OCI-LY7 (cell line): ENCODE results near the gene FBXO9. TPM values are rescaled to one million over a fixed set of nuclear protein-coding genes. Genes with fewer than 3 reads are reported as not detected.

Experiments
- BruUV-seq: library from RNA; stranded (reverse); fragments of 400-500 nt; replicated peaks from 2 replicates; lab custom pipeline; 2021; lab: Mats Ljungman, UMichigan
- CTCF ChIA-PET: fragments of 300-600 bp; sonication (Branson Sonifier 250); formaldehyde crosslinking; loops from one replicate; lab custom pipeline; 2022; ENCODE audit warnings: antibody characterized with exemption; ENCODE audit not compliant: unreplicated experiment; lab: Charles Lee
- POLR2A ChIA-PET: fragments of 300-600 bp; sonication (Branson Sonifier 250); formaldehyde crosslinking; loops from one replicate; lab custom pipeline; 2022; ENCODE audit warnings: antibody characterized with exemption; lab: Charles Lee
- DNase-seq: peaks from one replicate; pipeline ENCODE4 v3.0.0-alpha.2; 2015; ENCODE audit warnings: low spot score
- H2AFZ ChIP-seq: fragments of 200-600 bp; sonication (generic), shearing (Covaris generic); 2 replicates; pipeline ENCODE4 v1.6.1; 2014; ENCODE audit warnings: mild to moderate bottlenecking, antibody characterized with exemption, low read length, moderate library complexity
- H3K27ac ChIP-seq: fragments of 200-600 bp; sonication (generic); 2 replicates; pipeline ENCODE4 v1.5.1; 2014; ENCODE audit warnings: mixed run types, low read depth, mild to moderate bottlenecking, moderate library complexity, low read length, inconsistent platforms; ENCODE audit not compliant: poor library complexity, severe bottlenecking
- H3K36me3 ChIP-seq: fragments of 200-600 bp; sonication (generic); 2 replicates; pipeline ENCODE4 v1.6.1; 2014; ENCODE audit warnings: mild to moderate bottlenecking, antibody characterized with exemption, low read length, moderate library complexity, mixed read lengths; ENCODE audit not compliant: insufficient read depth
- H3K4me1 ChIP-seq: fragments of 200-600 bp; sonication (generic); 2 replicates; pipeline ENCODE4 v1.5.1; 2014; ENCODE audit warnings: mild to moderate bottlenecking, low read length; ENCODE audit not compliant: insufficient read depth, poor library complexity, severe bottlenecking
- H3K4me2 ChIP-seq: fragments of 200-600 bp; sonication (generic); 2 replicates; pipeline ENCODE4 v1.6.1; 2014; ENCODE audit warnings: mild to moderate bottlenecking, low read length
- H3K4me3 ChIP-seq: fragments of 200-600 bp; sonication (generic); 2 replicates; pipeline ENCODE4 v1.5.1; 2014; ENCODE audit warnings: mild to moderate bottlenecking, low read depth, low read length; ENCODE audit not compliant: poor library complexity, severe bottlenecking
- H3K79me2 ChIP-seq: fragments of 200-600 bp; sonication (generic); 2 replicates; pipeline ENCODE4 v1.6.1; 2016; ENCODE audit warnings: low read depth, mild to moderate bottlenecking, low read length, moderate library complexity, mixed read lengths; ENCODE audit not compliant: insufficient read depth
- H3K9me2 ChIP-seq: fragments of 200-600 bp; sonication (generic); 2 replicates; pipeline ENCODE4 v1.6.1; 2016; ENCODE audit warnings: mild to moderate bottlenecking, low read length, mixed read lengths; ENCODE audit not compliant: insufficient read depth
- H3K9me3 ChIP-seq: fragments of 200-600 bp; sonication (generic); 2 replicates; pipeline ENCODE4 v1.6.1; 2014; ENCODE audit warnings: mild to moderate bottlenecking, mixed run types, low read length, mixed read lengths
- H4K20me1 ChIP-seq: fragments of 200-600 bp; sonication (generic); 2 replicates; pipeline ENCODE4 v1.6.1; 2014; ENCODE audit warnings: mild to moderate bottlenecking, antibody characterized with exemption, low read length, moderate library complexity, mixed read lengths; ENCODE audit not compliant: insufficient read depth
- EZH2phosphoT487 ChIP-seq: fragments of 200-600 bp; sonication (generic); IDR thresholded peaks from 2 replicates; pipeline ENCODE4 v1.6.1; 2018; ENCODE audit warnings: low read depth, borderline replicate concordance, mild to moderate bottlenecking, mixed run types, antibody characterized with exemption, low read length, moderate library complexity, mixed read lengths
- intact Hi-C: fragments of 100-400 bp; cut with micrococcal nuclease; formaldehyde crosslinking; loops from one replicate; pipeline ENCODE4 v1.10.0; 2022; ENCODE audit not compliant: unreplicated experiment
- total RNA-seq, 2 experiments: library from RNA; depleted of rRNA in 1 of 2; stranded (reverse); fragments of >200 nt in 1 of 2; shearing (Covaris generic) in 1 of 2; gene quantifications; 2 replicates each; pipeline ENCODE4 v1.2.3, GENCODE V29; 2014 to 2022
- TF ChIP-seq, protein P1 (sequence below): fragments of 200-600 bp; sonication (generic); conservative IDR thresholded peaks from 2 replicates; pipeline ENCODE4 v1.5.1; 2014; ENCODE audit warnings: mild to moderate bottlenecking, antibody characterized with exemption, low read length, moderate library complexity, mixed read lengths

The FBXO9 gene
- total RNA-seq, 2 experiments from 2014 or later: 23.5 to 67.7 TPM

DNA sequence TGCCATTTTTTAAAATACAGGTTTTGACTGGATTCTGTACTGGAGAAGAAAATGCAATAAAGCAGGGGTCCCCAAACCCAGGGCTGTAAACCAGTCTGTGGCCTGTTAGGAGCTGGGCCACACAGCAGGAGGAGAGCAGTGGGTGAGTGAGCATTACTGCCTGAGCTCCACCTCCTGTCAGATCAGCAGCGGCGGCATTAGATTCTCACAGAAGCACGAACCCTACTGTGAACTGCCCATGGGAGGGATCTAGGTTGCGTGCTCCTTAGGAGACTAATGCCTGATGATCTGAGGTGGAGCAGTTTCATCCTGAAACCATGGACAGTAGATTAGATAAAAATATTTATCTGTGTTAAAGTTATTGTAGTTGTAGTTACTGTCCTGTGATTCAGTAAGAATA, 21.1 kb upstream of the FBXO9 start:
- peaks cover 11% of the 10 kb centered on the region for H3K4me1 ChIP-seq
- no peak overlapping the region for H3K27ac ChIP-seq
- no peaks in the 10 kb centered on the region for H3K79me2 ChIP-seq
- ChIA-PET CTCF (no interaction called here), POLR2A (no interaction called here)
- no peak overlapping the region for H2AFZ ChIP-seq
- BruUV-seq: no TSS peak
- H3K9me3 ChIP-seq: no peaks in the 10 kb centered on the region
- peaks cover 20% of the 10 kb centered on the region for H3K36me3 ChIP-seq
- TF ChIP-seq, protein P1, sequence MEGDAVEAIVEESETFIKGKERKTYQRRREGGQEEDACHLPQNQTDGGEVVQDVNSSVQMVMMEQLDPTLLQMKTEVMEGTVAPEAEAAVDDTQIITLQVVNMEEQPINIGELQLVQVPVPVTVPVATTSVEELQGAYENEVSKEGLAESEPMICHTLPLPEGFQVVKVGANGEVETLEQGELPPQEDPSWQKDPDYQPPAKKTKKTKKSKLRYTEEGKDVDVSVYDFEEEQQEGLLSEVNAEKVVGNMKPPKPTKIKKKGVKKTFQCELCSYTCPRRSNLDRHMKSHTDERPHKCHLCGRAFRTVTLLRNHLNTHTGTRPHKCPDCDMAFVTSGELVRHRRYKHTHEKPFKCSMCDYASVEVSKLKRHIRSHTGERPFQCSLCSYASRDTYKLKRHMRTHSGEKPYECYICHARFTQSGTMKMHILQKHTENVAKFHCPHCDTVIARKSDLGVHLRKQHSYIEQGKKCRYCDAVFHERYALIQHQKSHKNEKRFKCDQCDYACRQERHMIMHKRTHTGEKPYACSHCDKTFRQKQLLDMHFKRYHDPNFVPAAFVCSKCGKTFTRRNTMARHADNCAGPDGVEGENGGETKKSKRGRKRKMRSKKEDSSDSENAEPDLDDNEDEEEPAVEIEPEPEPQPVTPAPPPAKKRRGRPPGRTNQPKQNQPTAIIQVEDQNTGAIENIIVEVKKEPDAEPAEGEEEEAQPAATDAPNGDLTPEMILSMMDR: no peak
- no peak for TF ChIP-seq EZH2phosphoT487
- H3K9me2 ChIP-seq: no peaks in the 10 kb centered on the region
- intact Hi-C loops: no loop called here
- no peak for DNase-seq
- 0 out of 2 replicates have a peak, but pooled peaks cover 2% of the 10 kb centered on the region for H4K20me1 ChIP-seq
- H3K4me3 ChIP-seq: no peak overlapping the region
- no peak overlapping the region for H3K4me2 ChIP-seq

DNA sequence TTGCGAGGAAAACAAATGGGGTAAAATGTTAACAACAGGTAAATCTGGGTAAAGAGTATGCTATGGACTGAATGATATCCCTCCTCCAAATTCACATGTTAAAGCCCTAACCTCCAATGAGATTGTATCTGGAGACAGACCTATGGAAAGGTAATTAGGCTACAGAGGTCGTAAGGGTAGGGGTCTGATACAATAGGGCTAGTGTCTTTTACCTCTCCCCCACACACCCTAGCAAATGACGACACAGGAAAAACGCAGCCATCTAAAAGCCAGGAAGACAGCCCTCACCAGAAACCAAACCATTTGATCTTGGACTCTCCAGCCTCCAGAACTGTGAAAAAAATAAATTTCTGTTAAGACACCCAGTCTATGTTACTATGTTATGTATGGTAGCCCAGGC, 20.6 kb upstream of the FBXO9 start:
- no peak for DNase-seq
- no peaks in the 10 kb centered on the region for H3K79me2 ChIP-seq
- POLR2A ChIA-PET: no interaction called here
- H3K4me1 ChIP-seq: peaks cover 16% of the 10 kb centered on the region
- H3K9me2 ChIP-seq: no peaks in the 10 kb centered on the region
- no peak overlapping the region for H2AFZ ChIP-seq
- CTCF ChIA-PET: no interaction called here
- BruUV-seq: no TSS peak
- H3K9me3 ChIP-seq: no peaks in the 10 kb centered on the region
- H4K20me1 ChIP-seq: 0 out of 2 replicates have a peak, but pooled peaks cover 5% of the 10 kb centered on the region
- H3K27ac ChIP-seq: no peak overlapping the region
- H3K4me2 ChIP-seq: no peak overlapping the region
- TF ChIP-seq, protein P1: no peak
- no peak for TF ChIP-seq EZH2phosphoT487
- peaks cover 15% of the 10 kb centered on the region for H3K36me3 ChIP-seq
- H3K4me3 ChIP-seq: no peak overlapping the region
- intact Hi-C loops: no loop called here

DNA sequence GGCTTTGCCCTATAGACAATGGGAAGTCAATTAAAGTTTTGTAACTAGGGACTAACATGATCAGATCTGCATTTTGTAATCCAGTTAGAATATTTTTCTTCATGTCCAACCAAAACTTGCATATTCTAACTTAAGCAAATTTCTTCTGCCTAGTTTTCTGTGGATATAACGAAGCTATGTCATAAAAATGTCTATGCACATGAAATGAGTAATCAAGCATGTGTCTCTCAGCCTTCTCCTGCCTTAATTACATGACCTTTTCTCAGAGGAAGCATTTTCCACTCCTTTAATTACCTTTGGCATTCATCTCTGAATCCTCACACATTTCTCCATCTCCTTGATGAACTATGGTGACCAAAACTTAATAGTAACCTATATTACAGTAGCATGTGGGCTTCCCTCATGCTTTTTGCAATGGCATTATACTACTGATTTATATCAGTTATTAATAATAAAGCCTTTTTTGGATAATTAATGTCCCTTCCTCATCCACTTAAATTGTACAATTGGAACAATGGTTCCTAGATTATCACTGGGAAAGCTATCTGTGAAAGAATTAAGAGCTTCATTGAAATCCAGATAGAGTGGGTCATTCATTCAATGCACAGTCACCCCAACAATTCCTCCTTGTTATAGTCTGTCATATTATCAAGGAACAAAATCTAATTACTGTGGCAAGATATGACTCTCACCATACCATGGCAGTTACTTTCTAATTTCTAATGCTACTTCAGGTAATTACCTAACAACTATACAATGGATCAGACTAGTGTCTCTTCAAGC, 19.1 kb upstream of the FBXO9 start:
- Histone ChIP-seq H3K4me3 (no peak overlapping the region), H3K27ac (no peak overlapping the region), H3K4me1 (peaks cover 16% of the 10 kb centered on the region), H2AFZ (no peak overlapping the region), H4K20me1 (0 out of 2 replicates have a peak, but pooled peaks cover 5% of the 10 kb centered on the region), H3K79me2 (no peaks in the 10 kb centered on the region), H3K4me2 (no peak overlapping the region), H3K9me3 (no peaks in the 10 kb centered on the region), H3K9me2 (no peaks in the 10 kb centered on the region), H3K36me3 (0 out of 2 replicates have a peak, but pooled peaks cover under 1% of the 10 kb centered on the region)
- ChIA-PET CTCF (no interaction called here), POLR2A (no interaction called here)
- no peak for DNase-seq
- no TSS peak for BruUV-seq
- TF ChIP-seq, protein P1: no peak
- no peak for TF ChIP-seq EZH2phosphoT487
- intact Hi-C loops: no loop called here
